ENCODE measurements around the gene FXN. TPM values are rescaled to one million over a fixed set of nuclear protein-coding genes. Genes with fewer than 3 reads are reported as not detected.
"Not testable (repeated sequence)": the region's sequence is repeated elsewhere in the genome, so short reads cannot be mapped to it uniquely, and the experiment has no call there.

FXN gene
- total RNA-seq, 1 donor from 2014 or later: 6.3 TPM

- no peak for DNase-seq (ENCODE audit: low read depth, low spot score)
These were observed 11.9 kb upstream of the FXN start for GRCh38 chr9:69023650-69024049.

GRCh38 chr9:69027355-69028097 lies 8.0 kb upstream of the FXN start:
- DNase-seq (ENCODE audit: low read depth, low spot score): no peak

GRCh38 chr9:69028754-69029153 lies 6.8 kb upstream of the FXN start:
- no peak for DNase-seq (ENCODE audit: low read depth, low spot score)

- DNase-seq (ENCODE audit: low read depth, low spot score): no peak
These were observed 6.0 kb upstream of the FXN start for GRCh38 chr9:69029535-69029934.

GRCh38 chr9:69030851-69031645 lies 4.5 kb upstream of the FXN start:
- no peak for DNase-seq (ENCODE audit: low read depth, low spot score)

- DNase-seq (ENCODE audit: low read depth, low spot score): no peak
These were observed 1.5 kb upstream of the FXN start for GRCh38 chr9:69034071-69034470.

GRCh38 chr9:69036309-69036708 lies 757 bp downstream of the FXN start:
- no peak for DNase-seq (ENCODE audit: low read depth, low spot score)

- no peak for DNase-seq (ENCODE audit: low read depth, low spot score)
These were observed 1.2 kb downstream of the FXN start for GRCh38 chr9:69036799-69037198.

GRCh38 chr9:69040646-69041045 lies 5.1 kb downstream of the FXN start:
- no peak for DNase-seq (ENCODE audit: low read depth, low spot score)

- DNase-seq (ENCODE audit: low read depth, low spot score): no peak
These were observed 9.0 kb downstream of the FXN start for GRCh38 chr9:69044240-69045219.

- DNase-seq (ENCODE audit: low read depth, low spot score): no peak
These were observed 10.3 kb downstream of the FXN start for GRCh38 chr9:69045821-69046220.

- no peak for DNase-seq (ENCODE audit: low read depth, low spot score)
These were observed 11.2 kb downstream of the FXN start for GRCh38 chr9:69046723-69047122.

GRCh38 chr9:69047371-69047770 lies 11.8 kb downstream of the FXN start:
- DNase-seq (ENCODE audit: low read depth, low spot score): no peak

- DNase-seq (ENCODE audit: low read depth, low spot score): no peak
These were observed 13.5 kb downstream of the FXN start for GRCh38 chr9:69049094-69049493.

- not testable (repeated sequence) for DNase-seq (ENCODE audit: low read depth, low spot score)
These were observed 15.4 kb downstream of the FXN start for GRCh38 chr9:69050936-69051335.

GRCh38 chr9:69054989-69055388 lies 19.4 kb downstream of the FXN start:
- DNase-seq (ENCODE audit: low read depth, low spot score): no peak

GRCh38 chr9:69056191-69056815 lies 20.8 kb downstream of the FXN start:
- DNase-seq (ENCODE audit: low read depth, low spot score): no peak

GRCh38 chr9:69058101-69058500 lies 22.5 kb downstream of the FXN start:
- no peak for DNase-seq (ENCODE audit: low read depth, low spot score)

- no peak for DNase-seq (ENCODE audit: low read depth, low spot score)
These were observed 25.2 kb downstream of the FXN start for GRCh38 chr9:69060766-69061165.

GRCh38 chr9:69062195-69062594 lies 26.6 kb downstream of the FXN start:
- no peak for DNase-seq (ENCODE audit: low read depth, low spot score)

- DNase-seq (ENCODE audit: low read depth, low spot score): no peak
These were observed 28.3 kb downstream of the FXN start for GRCh38 chr9:69063839-69064238.
